GM23338 (cell line): ENCODE measurements around the gene LY86. TPM values are rescaled to one million over a fixed set of nuclear protein-coding genes. Genes with fewer than 3 reads are reported as not detected.

Experiments used
- ATAC-seq: fragments of 200-7000 bp; cut with Tn5 transposase; 3 replicates; pipeline ENCODE4 v1.9.1; 2020
- DNase-seq: peaks from one replicate; pipeline ENCODE4 v3.0.0-alpha.2; 2015; ENCODE audit warnings: low spot score
- H2AFZ ChIP-seq: fragments of 200-600 bp; sonication (generic); 2 replicates; pipeline ENCODE4 v1.8.0; 2016; ENCODE audit warnings: antibody characterized with exemption, mild to moderate bottlenecking, moderate library complexity
- H3F3A ChIP-seq: fragments of 200-600 bp; sonication (generic); replicated peaks from 2 replicates; pipeline ENCODE4 v1.8.0; 2017; ENCODE audit warnings: antibody characterized with exemption, mixed run types, low read depth
- H3K27ac ChIP-seq: fragments of 200-600 bp; sonication (generic); 2 replicates; pipeline ENCODE4 v1.6.1; 2016; ENCODE audit warnings: low read depth
- H3K27me3 ChIP-seq: fragments of 200-600 bp; sonication (generic); 2 replicates; pipeline ENCODE4 v1.8.0; 2016; ENCODE audit warnings: mild to moderate bottlenecking, mixed run types, moderate library complexity; ENCODE audit not compliant: insufficient read depth
- H3K36me3 ChIP-seq: fragments of 200-600 bp; sonication (generic); 2 replicates; pipeline ENCODE4 v1.8.0; 2016; ENCODE audit warnings: mild to moderate bottlenecking; ENCODE audit not compliant: insufficient read depth
- H3K4me1 ChIP-seq: fragments of 200-600 bp; sonication (generic); 2 replicates; pipeline ENCODE4 v1.8.0; 2016; ENCODE audit warnings: mild to moderate bottlenecking, moderate library complexity; ENCODE audit not compliant: insufficient read depth
- H3K4me2 ChIP-seq: fragments of 200-600 bp; sonication (generic); 2 replicates; pipeline ENCODE4 v1.7.1; 2017; ENCODE audit warnings: mixed run types
- H3K4me3 ChIP-seq: fragments of 200-600 bp; sonication (generic); 2 replicates; pipeline ENCODE4 v1.6.1; 2016; ENCODE audit warnings: mixed run types
- H3K79me2 ChIP-seq: fragments of 200-600 bp; sonication (generic); replicated peaks from 2 replicates; pipeline ENCODE4 v1.8.0; 2017; ENCODE audit warnings: mild to moderate bottlenecking; ENCODE audit not compliant: insufficient read depth
- H3K9me2 ChIP-seq: fragments of 200-600 bp; sonication (generic); 2 replicates; pipeline ENCODE4 v1.8.0; 2017; ENCODE audit not compliant: insufficient read depth
- H4K20me1 ChIP-seq: fragments of 200-600 bp; sonication (generic); replicated peaks from 2 replicates; pipeline ENCODE4 v1.8.0; 2017; ENCODE audit warnings: mild to moderate bottlenecking; ENCODE audit not compliant: insufficient read depth
- H3K27ac Mint-ChIP-seq: 2 replicates; pipeline ENCODE4 v1.8.0; 2020; ENCODE audit warnings: inconsistent platforms, mild to moderate bottlenecking, moderate library complexity, mixed read lengths
- H3K27me3 Mint-ChIP-seq: 3 replicates; pipeline ENCODE4 v1.8.0; 2022; ENCODE audit warnings: low read depth, mild to moderate bottlenecking, moderate library complexity, mixed read lengths, inconsistent platforms; ENCODE audit not compliant: insufficient read depth, poor library complexity
- H3K36me3 Mint-ChIP-seq: 3 replicates; pipeline ENCODE4 v1.8.0; 2021; ENCODE audit warnings: low read depth, mild to moderate bottlenecking, inconsistent platforms, moderate library complexity, mixed read lengths
- H3K4me1 Mint-ChIP-seq: 3 replicates; pipeline ENCODE4 v1.8.0; 2020; ENCODE audit warnings: mild to moderate bottlenecking, inconsistent platforms, mixed read lengths
- H3K4me3 Mint-ChIP-seq: 3 replicates; pipeline ENCODE4 v1.8.0; 2021; ENCODE audit warnings: moderate library complexity, mild to moderate bottlenecking, inconsistent platforms, mixed read lengths
- H3K9me3 Mint-ChIP-seq: 3 replicates; pipeline ENCODE4 v1.8.0; 2020; ENCODE audit warnings: moderate library complexity, mild to moderate bottlenecking, inconsistent platforms, mixed read lengths
- CREB1 ChIP-seq: fragments of 250-450 bp; sonication (Bioruptor Pico); IDR thresholded peaks from 2 replicates; pipeline ENCODE4 v1.5.0; 2020; ENCODE audit warnings: low read depth, mild to moderate bottlenecking, moderate library complexity
- EZH2 ChIP-seq: fragments of 200-600 bp; sonication (generic); IDR thresholded peaks from one replicate; pipeline ENCODE4 v1.8.0; 2017; ENCODE audit warnings: antibody characterized with exemption, mild to moderate bottlenecking, low read depth; ENCODE audit not compliant: unreplicated experiment
- EZH2phosphoT487 ChIP-seq: fragments of 200-600 bp; sonication (generic); IDR thresholded peaks from one replicate; pipeline ENCODE4 v1.8.1; 2018; ENCODE audit warnings: antibody characterized with exemption; ENCODE audit not compliant: unreplicated experiment
- JUNB ChIP-seq: IDR thresholded peaks from one replicate; pipeline ENCODE4 v1.6.1; 2016; ENCODE audit warnings: antibody characterized with exemption; ENCODE audit not compliant: unreplicated experiment
- NANOG ChIP-seq: IDR thresholded peaks from 2 replicates; pipeline ENCODE4 v1.6.1; 2016; ENCODE audit warnings: antibody characterized with exemption, borderline replicate concordance
- POLR2AphosphoS5 ChIP-seq: IDR thresholded peaks from 2 replicates; pipeline ENCODE4 v1.6.1; 2016; ENCODE audit warnings: antibody characterized with exemption, low read depth
- STAT1 ChIP-seq: IDR thresholded peaks from one replicate; pipeline ENCODE4 v1.6.1; 2016; ENCODE audit warnings: antibody characterized with exemption; ENCODE audit not compliant: unreplicated experiment
- ZNF462 ChIP-seq: fragments of 250-450 bp; sonication (Bioruptor Pico); IDR thresholded peaks from 2 replicates; pipeline ENCODE4 v1.5.0; 2020; ENCODE audit warnings: mild to moderate bottlenecking, moderate library complexity
- polyA plus RNA-seq: library from polyadenylated mRNA; unstranded; fragments of >200 nt; fragmentation: Nextera tagmentation; extraction: Ambion mirVana; gene quantifications from 2 replicates; pipeline ENCODE4 v1.2.1, GENCODE V29; 2016
- total RNA-seq: library from RNA; depleted of rRNA; stranded (reverse); fragments of >200 nt; shearing (Covaris generic); gene quantifications from 2 replicates; pipeline ENCODE4 v1.2.3, GENCODE V29; 2014

The LY86 gene
- total and polyA plus RNA-seq, 2 experiments from 2014 or later: 0.29 TPM; not detected in 1

GRCh38 chr6:6686176-6686575, 97.7 kb downstream of the LY86 start (continued):
- TF ChIP-seq NANOG: no peak
- no peak for TF ChIP-seq EZH2
- TF ChIP-seq CREB1 (CRISPR knock-in tag): no peak
- TF ChIP-seq ZNF462: no peak
- TF ChIP-seq EZH2phosphoT487: no peak
- no peak for TF ChIP-seq STAT1

GRCh38 chr6:6686748-6687601, 98.5 kb downstream of the LY86 start:
- Mint-ChIP-seq H3K4me3 (peak overlapping the region; percentile 82), H3K27ac (peak overlapping the region; percentile 99), H3K4me1 (peaks cover 36% of the 10 kb centered on the region), H3K36me3 (peaks cover 6% of the 10 kb centered on the region; the same call in 2 of the 3 replicates), H3K9me3 (peaks cover 2% of the 10 kb centered on the region; the same call in 2 of the 3 replicates), H3K27me3 (peaks cover 9% of the 10 kb centered on the region)
- TF ChIP-seq POLR2AphosphoS5 (peak; percentile 47), JUNB (no peak)
- ATAC-seq (peak; percentile 95), DNase-seq (peak; percentile 98)
- Histone ChIP-seq H3K9me2 (no peaks in the 10 kb centered on the region), H3K27me3 (no peaks in the 10 kb centered on the region), H3K79me2 (no peaks in the 10 kb centered on the region), H3K4me3 (peak overlapping the region; percentile 54), H3K4me1 (peaks cover 27% of the 10 kb centered on the region), H3F3A (no peaks in the 10 kb centered on the region), H3K27ac (peak overlapping the region; percentile 88), H2AFZ (peak overlapping the region; percentile 43), H3K4me2 (peak overlapping the region; percentile 78), H4K20me1 (no peaks in the 10 kb centered on the region), H3K36me3 (no peaks in the 10 kb centered on the region)
